Measurements from ENCODE around the gene SIRT5.

GRCh38 chr6:13655700-13656099 lies 81.3 kb downstream of the SIRT5 start:
- TF ChIP-seq REST (IDR thresholded peaks at IDR 0.05; ENCODE audit: borderline replicate concordance) (no peak), CTCF (IDR thresholded peaks at IDR 0.05; ENCODE audit: poor library complexity, severe bottlenecking) (no peak), MXI1 (conservative IDR thresholded peaks at IDR 0.05; ENCODE audit: poor library complexity, severe bottlenecking) (no peak), POLR2AphosphoS5 (IDR thresholded peaks at IDR 0.05) (no peak), EZH2 (IDR thresholded peaks at IDR 0.05; ENCODE audit: borderline replicate concordance, insufficient read depth, low read length, poor library complexity, severe bottlenecking) (no peak), EP300 (conservative IDR thresholded peaks at IDR 0.05; ENCODE audit: poor library complexity, severe bottlenecking) (no peak), RAD21 (conservative IDR thresholded peaks at IDR 0.05) (no peak), TAF1 (IDR thresholded peaks at IDR 0.05; ENCODE audit: low read depth) (no peak), SMC3 (conservative IDR thresholded peaks at IDR 0.05; ENCODE audit: poor library complexity) (no peak)

Measured in neural cell (in vitro differentiated cells).